CD4-positive, alpha-beta T cell treated with Interleukin-2 at 100 ng/mL for 4 hours (primary cell): ENCODE data around the gene USP50.
"Not testable (repeated sequence)": the region's sequence is repeated elsewhere in the genome, so short reads cannot be mapped to it uniquely, and the experiment has no call there.

Source experiments
- DNase-seq: peaks from one replicate; pipeline ENCODE4 v3.0.0-alpha.2; 2020; ENCODE audit warnings: low spot score

Gene USP50

DNA sequence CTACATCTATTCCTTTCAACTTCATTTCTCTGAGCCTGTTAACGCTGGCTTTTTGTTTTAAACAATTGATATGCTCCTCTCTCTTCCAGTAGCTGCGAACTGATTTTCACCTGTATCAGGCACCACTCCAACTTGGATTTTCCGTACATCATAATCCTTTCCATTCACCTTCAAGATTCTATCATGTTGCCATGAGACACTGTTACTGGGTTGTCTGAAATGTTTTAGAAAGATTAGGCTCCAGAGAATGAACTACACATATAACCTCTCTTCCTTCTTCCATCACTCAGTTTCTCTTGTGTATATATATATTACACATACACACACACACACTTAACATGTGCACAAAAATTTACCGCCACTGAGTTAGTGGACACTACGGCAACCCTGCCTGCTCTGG lies at the start of gene USP50:
TSS of gene USP50 (minus strand) at position 101 of the 400 bp plus-strand sequence. CDS start 141 bp downstream, outside the sequence.
- no peak for DNase-seq

DNA sequence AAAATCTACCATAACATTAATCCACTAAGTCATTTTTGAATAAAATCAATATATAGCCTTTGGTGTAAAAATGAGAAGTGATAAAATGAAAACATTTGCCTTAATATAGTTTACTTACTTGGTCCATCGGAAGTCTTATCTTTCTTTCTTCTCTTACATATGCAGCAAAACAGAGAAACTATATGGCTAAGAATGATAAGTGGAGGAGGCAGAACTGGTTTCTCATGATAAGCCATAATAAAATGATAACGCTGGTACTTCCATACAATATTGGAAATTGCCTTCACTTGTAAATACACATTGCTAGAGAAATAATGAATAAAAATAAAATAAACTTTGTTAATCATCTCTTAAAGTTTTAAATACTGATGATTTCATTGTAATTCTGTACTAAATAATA lies 47.8 kb upstream of the USP50 start:
- DNase-seq = no peak

DNA sequence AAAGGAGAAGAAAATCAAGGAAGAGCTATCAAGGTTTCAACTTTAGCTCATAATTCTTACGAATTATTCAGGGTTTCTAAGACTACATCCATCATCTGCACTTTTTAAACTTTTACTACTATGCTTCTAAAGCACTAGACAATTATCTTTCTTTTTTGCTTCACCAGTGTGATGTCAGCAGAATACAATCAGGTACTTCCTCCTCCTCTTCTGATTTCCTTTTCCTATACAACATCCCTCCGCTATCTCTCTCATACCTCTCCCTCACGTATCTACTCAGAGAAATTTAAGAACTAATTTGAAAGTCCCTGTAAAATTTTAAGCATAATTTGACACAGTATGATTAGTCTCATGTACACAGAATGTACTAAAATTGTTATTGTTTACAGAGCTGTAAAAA lies 47.3 kb upstream of the USP50 start:
- DNase-seq = no peak

DNA sequence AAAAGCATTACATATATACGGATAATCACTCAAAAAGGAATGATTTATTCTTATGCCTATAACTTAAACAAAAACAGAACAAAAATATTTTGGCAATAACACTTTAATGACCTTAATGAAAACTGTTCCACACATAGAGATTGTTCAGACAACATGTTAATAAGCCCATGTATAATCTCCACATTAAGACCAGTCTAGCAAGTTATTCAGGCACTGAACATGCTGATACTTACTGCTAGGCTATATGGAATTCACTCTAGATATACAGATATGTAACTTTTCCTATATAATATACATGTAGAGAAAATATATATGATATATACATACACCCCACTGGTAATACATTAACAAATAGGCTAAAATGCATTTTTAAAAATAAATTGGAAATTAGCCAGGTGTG lies 43.8 kb upstream of the USP50 start:
- no peak for DNase-seq

DNA sequence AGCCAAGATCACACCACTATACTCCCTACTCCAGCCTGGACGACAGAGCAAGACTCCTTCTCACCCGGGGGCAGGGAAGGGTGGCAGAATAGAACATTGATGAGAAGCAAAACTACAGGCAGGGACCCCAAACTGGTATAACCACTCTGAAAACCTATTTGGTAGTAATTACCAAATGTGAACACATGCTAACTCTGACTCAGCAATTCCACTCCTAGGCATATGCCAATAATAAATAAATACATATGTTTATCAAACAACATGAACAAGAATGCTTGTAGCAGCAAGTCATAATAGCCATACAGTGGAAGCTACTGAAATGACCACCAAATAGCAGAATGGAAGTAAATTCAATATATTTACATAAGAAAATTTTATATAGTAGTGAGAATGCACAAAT lies 31.0 kb upstream of the USP50 start:
- no peak for DNase-seq

DNA sequence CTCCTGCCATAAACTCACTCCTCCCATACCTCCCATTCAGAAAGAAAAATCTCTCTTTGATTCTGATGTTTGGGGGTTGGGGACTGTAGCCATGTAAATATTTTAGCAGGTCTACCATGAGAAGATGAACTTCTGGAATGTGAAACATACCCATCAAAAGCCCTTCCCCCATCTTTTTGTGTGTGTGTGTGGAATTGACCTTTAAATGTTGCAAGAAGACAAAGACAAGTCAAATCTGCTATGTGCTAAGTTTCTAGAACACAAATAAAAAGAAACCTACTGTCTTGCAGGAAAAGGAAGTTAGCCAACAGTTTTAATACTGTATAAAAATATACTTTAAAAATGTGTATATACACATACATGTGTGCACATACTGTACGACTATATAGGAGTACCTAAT lies 29.7 kb upstream of the USP50 start:
- no peak for DNase-seq

DNA sequence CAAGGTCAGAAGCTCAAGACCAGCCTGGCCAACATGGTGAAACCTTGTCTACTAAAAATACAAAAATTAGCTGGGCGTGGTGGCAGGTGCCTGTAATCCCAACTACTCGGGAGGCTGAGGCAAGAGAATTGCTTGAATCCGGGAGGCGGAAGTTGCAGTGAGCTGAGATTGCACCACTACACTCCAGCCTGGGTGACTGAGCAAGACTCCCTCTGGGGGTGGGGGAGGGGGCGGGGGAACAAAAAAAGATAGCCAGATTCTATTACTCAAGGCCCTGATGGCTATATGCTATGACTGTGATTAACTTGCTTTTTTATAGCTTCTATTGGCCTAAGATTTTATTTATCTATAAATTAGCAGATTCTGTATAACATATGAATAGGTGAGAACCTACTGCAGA lies 27.4 kb upstream of the USP50 start:
- not testable (repeated sequence) for DNase-seq

DNA sequence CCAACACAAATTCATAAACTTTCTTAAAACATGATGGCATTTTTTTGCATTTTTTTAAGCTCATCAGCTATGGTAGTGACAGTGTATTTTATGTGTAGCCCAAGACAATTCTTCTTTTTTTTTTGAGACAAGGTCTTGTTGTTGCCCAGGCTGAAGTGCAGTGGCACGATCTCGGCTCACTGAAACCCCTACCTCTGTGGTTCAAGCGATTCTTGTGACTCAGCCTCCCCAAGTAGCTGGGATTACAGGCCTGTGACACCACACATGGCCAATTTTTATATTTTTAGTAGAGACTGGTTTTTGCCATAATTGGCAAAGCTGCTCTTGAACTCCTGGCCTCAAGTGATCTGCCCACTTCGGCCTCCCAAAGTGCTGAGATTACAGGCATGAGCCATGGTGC lies 17.3 kb upstream of the USP50 start:
- no peak for DNase-seq

DNA sequence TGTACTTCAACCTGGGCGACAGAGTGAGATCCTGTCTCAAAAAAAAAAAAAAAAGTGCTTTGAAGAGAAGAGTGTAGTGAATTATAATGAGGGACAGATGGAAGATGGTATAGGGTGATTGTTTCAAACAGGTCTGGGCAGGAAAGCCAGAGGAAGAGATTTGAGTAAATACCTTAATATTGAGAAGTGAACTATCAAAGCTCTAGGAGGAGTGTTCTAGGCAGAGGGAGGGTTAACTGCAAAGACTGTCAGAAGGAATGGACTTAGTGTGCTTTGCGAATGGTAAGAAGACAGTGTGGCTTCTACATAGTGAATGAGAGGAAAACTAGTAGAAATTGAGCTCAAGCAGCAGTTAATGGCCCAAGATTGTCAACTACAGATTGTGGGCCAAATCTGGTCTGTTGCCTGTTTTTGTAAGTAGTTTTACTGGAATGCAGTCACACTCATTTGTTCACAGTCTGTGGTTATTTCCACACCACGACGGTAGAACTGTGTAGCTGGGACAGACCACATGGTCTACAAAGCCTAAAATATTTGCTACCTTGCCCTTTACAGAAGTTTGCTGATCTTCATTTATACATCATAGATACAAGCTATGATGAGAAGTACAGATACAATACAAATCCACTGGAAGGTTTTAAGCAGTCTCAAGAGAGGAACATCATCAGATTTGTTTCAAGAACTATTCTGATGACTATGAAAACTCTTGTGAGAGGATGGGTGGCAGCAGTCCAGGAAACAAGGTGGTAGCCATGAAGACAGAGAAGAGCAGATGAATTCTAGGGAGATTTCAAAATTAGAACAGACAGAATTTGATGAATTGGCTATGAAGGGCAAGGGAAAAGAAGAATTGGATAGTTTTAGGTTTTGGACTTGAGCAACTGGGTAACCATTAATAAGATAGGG lies 16.5 kb upstream of the USP50 start:
- no peak for DNase-seq

DNA sequence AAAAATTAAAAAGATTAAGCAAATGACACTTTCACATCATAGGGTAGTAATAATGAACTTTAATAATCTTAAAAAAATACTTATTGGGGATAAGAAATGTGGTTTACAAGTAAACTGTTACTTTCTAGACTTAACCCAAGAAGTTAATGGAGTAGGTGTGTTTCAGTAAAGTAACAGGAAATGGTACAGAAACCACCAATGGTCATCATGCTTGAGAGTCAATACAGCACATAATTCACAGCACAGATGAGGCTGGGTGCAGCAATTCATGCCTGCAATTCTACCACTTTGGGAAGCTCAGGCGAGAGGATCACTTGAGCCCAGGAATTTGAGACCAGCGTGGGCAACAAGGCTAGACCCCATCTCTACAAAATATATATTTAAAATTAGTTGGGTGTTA lies 11.5 kb upstream of the USP50 start:
- no peak for DNase-seq

DNA sequence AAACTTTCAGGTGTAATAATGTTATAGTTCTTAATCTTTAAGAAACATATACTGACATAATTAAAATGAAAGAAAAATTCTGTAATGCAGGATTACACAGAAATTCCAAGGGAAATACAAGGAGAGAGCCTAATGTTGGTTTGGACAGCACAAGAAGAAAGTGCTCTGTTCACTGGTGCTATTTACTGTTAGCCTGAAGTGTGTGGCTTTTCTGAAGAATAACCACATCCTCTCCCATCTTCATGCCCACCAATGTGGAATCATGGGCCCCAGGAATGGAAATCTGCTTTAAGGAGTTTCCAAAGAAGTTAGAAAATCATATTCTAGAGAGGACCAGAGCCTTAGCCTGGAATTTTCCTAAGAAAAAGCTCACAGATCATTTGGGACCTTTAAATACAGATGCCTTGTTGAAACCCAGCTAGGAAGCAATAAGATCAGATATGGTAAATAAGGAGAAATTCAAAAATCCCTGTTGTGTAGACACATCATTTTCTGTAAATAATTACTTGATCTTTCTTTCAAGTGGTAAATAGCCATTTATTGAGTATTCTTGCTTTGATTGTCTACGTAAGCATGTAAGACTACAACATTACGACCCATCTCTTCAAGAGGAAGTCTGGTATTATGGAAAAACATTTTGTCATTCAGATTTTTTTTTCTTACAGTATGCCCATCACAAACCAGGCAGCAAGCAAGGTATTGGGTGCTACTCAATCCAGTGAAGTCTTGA lies 10.3 kb upstream of the USP50 start:
- no peak for DNase-seq

DNA sequence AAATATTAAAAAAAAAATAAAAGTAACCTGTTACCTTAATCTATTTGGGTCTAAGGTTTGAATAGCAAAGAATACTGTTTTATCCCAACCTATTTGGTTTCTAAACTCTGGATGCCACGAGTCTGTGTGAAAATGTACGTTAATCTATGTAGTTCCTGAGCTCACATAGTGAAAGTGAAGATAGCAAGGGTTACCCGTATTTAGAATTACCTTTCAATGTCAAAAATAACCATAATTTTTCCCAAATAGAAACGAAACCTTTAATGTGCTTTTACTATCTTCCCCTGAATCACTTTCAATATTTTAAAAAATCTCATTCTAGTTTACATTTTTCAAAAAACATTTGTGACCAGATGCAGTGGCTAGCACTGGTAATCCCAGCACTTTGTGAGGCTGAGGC lies 5.8 kb upstream of the USP50 start:
- no peak for DNase-seq

DNA sequence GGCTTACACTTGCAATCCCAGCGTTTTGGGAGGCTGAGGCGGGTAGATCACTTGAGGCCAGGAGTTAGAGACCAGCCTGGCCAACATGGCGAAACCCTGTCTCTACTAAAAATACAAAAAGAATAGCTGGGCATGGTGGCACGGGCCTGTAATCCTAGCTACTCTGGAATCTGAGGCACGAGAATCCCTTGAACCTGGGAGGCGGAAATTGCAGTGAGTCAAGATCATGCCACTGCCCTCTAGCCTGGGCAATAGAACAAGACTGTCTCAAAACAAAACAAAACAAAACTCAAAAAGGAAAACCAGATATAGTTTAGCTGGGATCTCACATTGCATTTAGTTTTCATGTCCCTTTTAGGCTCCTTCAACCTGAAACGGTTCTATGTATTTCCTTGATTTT lies 2.9 kb upstream of the USP50 start:
- DNase-seq = no peak

DNA sequence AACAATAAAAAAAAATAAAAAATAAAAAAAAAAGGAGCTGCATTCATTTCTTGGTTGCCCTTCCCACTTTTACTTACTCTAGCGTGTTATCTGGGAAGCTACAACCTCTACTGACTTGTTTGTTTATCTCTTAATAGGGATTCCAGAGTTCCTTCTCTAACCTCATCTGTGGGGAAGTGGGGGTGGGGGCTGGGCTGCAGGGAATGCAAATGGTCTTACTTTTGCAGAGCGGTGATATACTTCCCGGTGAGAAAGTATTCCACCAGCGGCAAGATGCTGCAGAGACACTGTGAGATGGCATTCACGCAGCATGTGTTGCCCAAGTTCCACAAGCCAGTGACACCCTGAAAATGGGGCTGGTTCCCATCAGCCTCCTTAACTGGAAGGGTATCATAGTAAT lies 2.1 kb downstream of the USP50 start:
- no peak for DNase-seq

DNA sequence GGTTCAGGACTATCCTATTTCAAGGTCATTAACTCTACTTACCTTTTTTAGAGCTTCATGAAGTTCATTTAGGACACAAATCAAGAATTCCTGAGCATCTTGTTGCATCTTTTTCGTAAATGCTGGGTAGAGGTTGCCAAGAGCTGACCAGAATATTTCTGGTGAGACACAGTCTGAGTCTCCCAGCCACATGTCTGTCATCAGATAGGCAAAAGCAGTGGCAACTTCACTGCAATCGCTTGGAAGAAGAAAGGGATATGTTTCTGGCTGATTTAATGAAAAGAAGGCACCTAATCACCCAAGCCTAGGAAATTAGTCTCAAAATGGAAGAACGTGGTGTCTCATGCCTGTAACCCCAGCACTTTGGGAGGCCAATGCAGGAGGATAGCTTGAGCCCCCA lies 2.9 kb downstream of the USP50 start:
- DNase-seq = no peak

DNA sequence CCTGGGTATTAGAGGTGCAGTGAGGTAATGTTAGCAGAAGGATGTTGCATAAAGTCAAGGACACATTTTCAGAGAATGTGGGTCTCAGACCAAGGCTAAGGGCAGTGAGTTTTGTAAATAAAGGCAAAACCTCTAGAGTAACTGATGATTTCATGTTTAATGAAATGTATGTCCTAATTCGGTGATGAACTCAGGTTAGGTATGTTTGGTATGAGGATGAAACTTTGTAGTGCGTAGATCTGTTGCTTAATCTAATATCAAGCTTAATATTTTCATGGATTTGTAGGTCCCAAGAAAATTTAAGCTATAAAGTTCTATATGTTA lies 3.6 kb downstream of the USP50 start:
- DNase-seq = no peak

DNA sequence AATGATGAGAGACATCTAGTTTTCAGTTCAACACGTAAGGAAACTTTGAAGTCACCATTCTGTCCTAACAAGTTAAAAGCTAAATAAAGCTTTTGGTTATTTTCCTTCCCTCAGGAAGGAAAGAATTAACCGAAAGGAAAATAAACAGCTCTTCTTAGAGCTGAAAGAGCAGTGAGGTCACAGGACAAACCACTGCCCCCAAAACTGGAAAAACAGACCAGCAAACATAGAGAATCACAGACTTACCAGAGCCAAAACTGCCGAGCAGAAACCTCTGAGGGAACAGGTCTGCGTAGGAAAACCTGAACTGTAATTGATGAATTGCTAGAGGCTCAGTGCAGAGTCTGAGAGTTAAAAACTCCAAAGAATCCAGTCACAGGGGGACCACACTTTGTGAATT lies 14.7 kb downstream of the USP50 start:
- DNase-seq = no peak

DNA sequence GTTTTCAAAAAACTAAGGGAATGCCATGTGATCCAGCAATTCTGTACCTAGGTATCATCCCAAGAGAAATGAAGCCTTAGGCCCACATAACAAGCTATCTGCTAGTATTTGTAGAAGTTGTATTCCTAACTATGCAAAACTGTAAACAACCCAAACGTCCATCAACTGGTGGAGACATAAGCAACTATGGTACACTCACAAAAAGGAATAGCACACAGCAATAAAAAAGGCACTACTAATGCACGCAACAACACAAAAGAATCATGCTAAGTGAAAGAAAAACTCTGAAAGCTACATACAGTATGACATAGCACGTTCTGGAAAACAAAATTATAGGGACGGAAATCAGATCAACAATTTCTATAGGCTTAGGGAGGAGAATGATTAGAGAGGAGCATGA lies 15.3 kb downstream of the USP50 start:
- DNase-seq = no peak

DNA sequence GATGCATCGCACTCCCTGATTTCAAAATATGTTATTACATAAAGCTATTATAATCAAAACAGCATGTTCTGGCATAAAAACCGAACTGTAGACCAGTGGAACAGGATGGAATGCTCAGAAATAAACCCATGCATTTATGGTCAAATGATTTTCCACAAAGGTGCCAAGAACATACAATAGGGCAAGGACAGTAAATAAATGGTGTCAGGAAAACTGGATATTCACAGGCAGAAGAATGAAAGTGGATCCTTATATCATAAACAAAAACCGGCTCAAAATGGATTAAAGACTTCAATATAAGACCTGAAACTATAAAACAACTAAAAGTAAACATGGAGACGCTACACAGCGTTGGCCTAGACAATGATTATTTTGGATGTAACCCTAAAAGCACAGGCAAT lies 22.6 kb downstream of the USP50 start:
- DNase-seq = no peak

DNA sequence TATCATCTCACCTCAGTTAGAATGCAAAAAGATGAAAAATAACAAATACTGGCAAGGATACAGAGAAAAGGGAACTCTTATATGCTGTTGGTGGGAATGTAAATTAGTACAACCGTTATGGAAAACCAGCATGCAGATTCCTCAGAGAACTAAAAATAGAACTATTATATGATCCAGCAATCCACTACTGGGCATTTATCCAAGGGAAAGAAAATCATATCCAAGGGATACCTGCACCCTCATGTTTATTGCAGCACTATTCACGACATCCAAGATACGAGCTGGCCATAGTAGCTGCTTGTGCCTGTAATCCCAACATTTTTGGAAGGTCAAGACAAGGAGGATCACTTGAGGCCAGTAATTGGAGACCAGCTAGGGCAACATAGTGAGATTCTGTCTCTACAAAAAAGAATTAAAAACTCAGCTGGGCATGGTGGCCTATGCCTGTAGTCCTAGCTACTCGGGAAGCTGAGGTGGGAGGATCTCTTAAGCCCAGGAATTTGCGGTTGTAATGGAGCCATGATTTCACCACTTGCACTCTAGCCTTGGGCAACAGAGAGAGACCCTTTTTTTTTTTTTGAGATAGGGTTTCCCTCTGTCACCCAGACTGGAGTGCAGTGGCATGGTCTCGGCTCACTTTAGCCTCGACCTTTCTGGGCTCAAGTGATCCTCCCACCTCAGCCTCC lies 26.6 kb downstream of the USP50 start:
- DNase-seq = no peak

DNA sequence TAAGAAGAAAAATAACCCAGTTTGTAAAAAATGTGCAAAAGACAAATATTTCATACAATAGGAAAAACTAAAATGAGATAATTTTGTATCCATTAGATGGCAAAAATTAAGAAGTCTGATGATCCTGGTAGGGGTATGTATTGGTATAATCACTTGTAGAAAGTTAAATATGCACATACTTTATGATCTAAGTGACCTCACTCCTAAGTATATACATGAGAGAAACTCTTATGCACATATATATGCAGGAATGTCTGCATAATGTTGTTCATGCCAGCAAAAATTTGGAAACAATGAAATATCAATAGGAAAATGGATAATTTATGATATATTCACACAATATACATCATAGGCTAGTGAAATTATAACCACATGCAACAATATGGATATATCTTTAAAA lies 33.5 kb downstream of the USP50 start:
- no peak for DNase-seq

DNA sequence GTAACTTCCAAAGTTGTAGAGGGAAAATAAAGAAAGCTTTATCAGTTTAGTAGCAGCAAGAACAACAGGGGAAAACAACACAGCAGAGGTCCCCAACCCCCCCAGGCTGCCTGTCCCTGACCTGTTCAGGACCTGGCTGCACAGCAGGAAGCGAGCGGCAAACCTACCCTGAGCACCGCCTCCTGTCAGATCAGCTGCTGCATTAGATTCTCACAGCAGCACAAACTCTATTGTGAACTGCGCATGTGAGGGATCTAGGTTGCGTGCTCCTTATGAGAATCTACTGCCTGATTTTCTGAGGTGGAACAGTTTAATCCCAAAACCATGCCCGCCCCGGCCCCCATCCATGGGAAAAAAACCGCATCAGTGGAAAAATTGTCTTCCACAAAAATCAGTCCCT lies 40.3 kb downstream of the USP50 start:
- no peak for DNase-seq

DNA sequence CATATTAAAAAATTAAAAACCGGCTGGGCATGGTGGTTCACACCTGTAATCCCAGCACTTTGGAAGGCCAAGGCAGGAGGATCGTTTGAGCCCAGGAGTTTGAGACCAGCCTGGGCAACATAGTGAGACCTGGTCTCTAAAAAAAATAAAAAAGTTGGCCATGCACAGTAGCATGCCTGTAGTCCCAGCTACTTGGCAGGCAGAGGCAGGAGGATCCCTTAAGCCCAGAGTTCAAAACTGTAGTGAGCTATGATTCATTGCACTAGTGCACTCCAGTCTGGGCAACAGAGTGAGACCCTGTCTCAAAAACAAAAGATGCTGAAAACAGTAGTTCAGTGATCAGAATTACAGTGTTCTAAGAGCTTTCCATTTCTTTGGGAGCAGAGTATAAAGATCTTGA lies 40.8 kb downstream of the USP50 start:
- not testable (repeated sequence) for DNase-seq
